RWPE2 (cell line): ENCODE measurements around the gene DHX15.
A peak's percentile ranks its signal among the peaks of the same experiment; 100 is the strongest.

Experiments
- ATAC-seq: fragments of 200-7000 bp; cut with Tn5 transposase; 3 replicates; pipeline ENCODE4 v1.9.1; 2021; ENCODE audit warnings: low read depth
- DNase-seq: peaks from one replicate; pipeline ENCODE4 v3.0.0-alpha.2; 2020; ENCODE audit warnings: low spot score
- H3K27ac ChIP-seq: fragments of 450-650 bp; 2 replicates; pipeline ENCODE4 v1.5.1; 2017; ENCODE audit warnings: mild to moderate bottlenecking; ENCODE audit not compliant: poor library complexity, severe bottlenecking
- H3K27me3 ChIP-seq: fragments of 250-450 bp; sonication (Bioruptor Pico); 2 replicates; pipeline ENCODE4 v1.5.1; 2021; ENCODE audit warnings: mild to moderate bottlenecking, moderate library complexity; ENCODE audit not compliant: insufficient read depth, poor library complexity, severe bottlenecking
- H3K36me3 ChIP-seq: fragments of 250-450 bp; sonication (Bioruptor Pico); 2 replicates; pipeline ENCODE4 v1.5.1; 2020; ENCODE audit warnings: low read depth, mild to moderate bottlenecking, moderate library complexity
- H3K4me1 ChIP-seq: fragments of 250-450 bp; sonication (Bioruptor Pico); 2 replicates; pipeline ENCODE4 v1.5.1; 2021; ENCODE audit warnings: mild to moderate bottlenecking, moderate library complexity; ENCODE audit not compliant: insufficient read depth, poor library complexity, severe bottlenecking
- H3K4me3 ChIP-seq: fragments of 250-450 bp; sonication (Bioruptor Pico); 2 replicates; pipeline ENCODE4 v1.5.1; 2021; ENCODE audit warnings: mild to moderate bottlenecking, moderate library complexity; ENCODE audit not compliant: severe bottlenecking
- H3K9me3 ChIP-seq: fragments of 250-450 bp; sonication (Bioruptor Pico); 2 replicates; pipeline ENCODE4 v1.5.1; 2021; ENCODE audit warnings: mild to moderate bottlenecking, moderate library complexity; ENCODE audit not compliant: severe bottlenecking
- CTCF ChIP-seq: fragments of 450-650 bp; IDR thresholded peaks from one replicate; pipeline ENCODE4 v1.5.1; 2017; ENCODE audit warnings: mild to moderate bottlenecking, moderate library complexity; ENCODE audit not compliant: poor library complexity, severe bottlenecking

The DHX15 gene

GRCh38 chr4:24607334-24607733, 23.0 kb upstream of the DHX15 start:
- Histone ChIP-seq H3K4me1 (peaks cover 10% of the 10 kb centered on the region), H3K27ac (no peak overlapping the region), H3K9me3 (no peaks in the 10 kb centered on the region), H3K4me3 (no peak overlapping the region), H3K36me3 (no peaks in the 10 kb centered on the region), H3K27me3 (no peaks in the 10 kb centered on the region)
- no peak for ATAC-seq
- no peak for DNase-seq
- TF ChIP-seq CTCF = no peak

GRCh38 chr4:24605216-24605615, 20.9 kb upstream of the DHX15 start:
- ATAC-seq = no peak
- no peak for TF ChIP-seq CTCF

DNA sequence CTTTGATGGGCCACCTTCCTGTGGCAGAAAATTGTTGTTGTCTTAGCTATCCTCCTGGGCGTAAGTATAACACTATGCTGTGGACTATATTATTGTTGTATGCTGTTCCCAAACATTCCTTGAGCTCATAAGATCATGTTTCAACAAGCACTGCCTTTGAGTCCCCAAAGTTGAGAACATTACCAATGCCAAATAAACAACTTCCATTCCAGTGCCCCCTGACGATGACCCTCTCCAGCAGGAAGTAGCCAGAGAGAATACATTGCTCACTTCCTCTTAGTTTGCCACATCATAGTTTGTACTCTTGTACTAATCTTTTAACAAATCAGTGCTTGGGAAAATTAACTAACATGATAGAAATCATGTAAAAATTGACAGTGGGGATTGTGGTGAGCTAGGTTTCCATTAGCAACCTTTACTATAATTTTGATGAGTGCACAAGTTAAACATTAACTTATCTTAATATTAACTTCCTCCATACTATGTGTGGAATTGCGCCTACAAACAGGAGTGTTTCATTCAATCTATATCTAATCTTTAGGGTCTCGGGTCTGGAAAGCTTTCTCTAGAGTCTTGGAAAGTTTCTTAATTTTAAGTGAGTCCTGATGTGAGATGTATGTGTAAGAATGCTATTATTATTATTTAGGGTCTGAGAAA, 20.3 kb upstream of the DHX15 start:
- Histone ChIP-seq H3K27me3 (no peaks in the 10 kb centered on the region), H3K27ac (peak overlapping the region; percentile 41), H3K9me3 (no peaks in the 10 kb centered on the region), H3K36me3 (no peaks in the 10 kb centered on the region), H3K4me3 (no peak overlapping the region), H3K4me1 (peaks cover 10% of the 10 kb centered on the region)
- ATAC-seq (peak; percentile 56; the same call in 2 of the 3 replicates), DNase-seq (no peak)
- TF ChIP-seq CTCF = no peak

More at GRCh38 chr4:24605216-24605615, 20.9 kb upstream of the DHX15 start:
- H3K4me1 ChIP-seq = peaks cover 10% of the 10 kb centered on the region
- no peaks in the 10 kb centered on the region for H3K9me3 ChIP-seq
- H3K27me3 ChIP-seq = no peaks in the 10 kb centered on the region
- H3K27ac ChIP-seq = peak overlapping the region; percentile 41
- no peaks in the 10 kb centered on the region for H3K36me3 ChIP-seq
- H3K4me3 ChIP-seq = no peak overlapping the region
- DNase-seq = no peak

- Histone ChIP-seq H3K36me3 (no peaks in the 10 kb centered on the region), H3K27me3 (no peaks in the 10 kb centered on the region), H3K27ac (no peak overlapping the region), H3K4me1 (peaks cover 14% of the 10 kb centered on the region), H3K9me3 (no peaks in the 10 kb centered on the region), H3K4me3 (no peak overlapping the region)
- ATAC-seq (no peak), DNase-seq (no peak)
- TF ChIP-seq CTCF = no peak
Measured at GRCh38 chr4:24603343-24603742, 19.0 kb upstream of the DHX15 start.

- DNase-seq (no peak), ATAC-seq (no peak)
- no peaks in the 10 kb centered on the region for H3K36me3 ChIP-seq
- H3K9me3 ChIP-seq = no peaks in the 10 kb centered on the region
- TF ChIP-seq CTCF = no peak
- H3K4me3 ChIP-seq = no peak overlapping the region
- H3K27ac ChIP-seq = no peak overlapping the region
- H3K4me1 ChIP-seq = peaks cover 28% of the 10 kb centered on the region
- H3K27me3 ChIP-seq = no peaks in the 10 kb centered on the region
Measured at GRCh38 chr4:24601121-24601520, 16.8 kb upstream of the DHX15 start.
